HTR-8/SVneo (cell line): ENCODE results near the gene AP5S1.
A peak's percentile ranks its signal among the peaks of the same experiment; 100 is the strongest.
"Not testable (repeated sequence)": the region's sequence is repeated elsewhere in the genome, so short reads cannot be mapped to it uniquely, and the experiment has no call there.

ENCODE experiments used
- DNase-seq: peaks from one replicate; pipeline ENCODE4 v3.0.0; 2011; ENCODE audit warnings: low spot score, mixed read lengths; ENCODE audit not compliant: insufficient read length
- FAIRE-seq: peaks from 2 replicates; lab custom pipeline; 2011; peaks lifted over from hg19 to GRCh38; lab: Jason Lieb, UNC

AP5S1 gene

DNA sequence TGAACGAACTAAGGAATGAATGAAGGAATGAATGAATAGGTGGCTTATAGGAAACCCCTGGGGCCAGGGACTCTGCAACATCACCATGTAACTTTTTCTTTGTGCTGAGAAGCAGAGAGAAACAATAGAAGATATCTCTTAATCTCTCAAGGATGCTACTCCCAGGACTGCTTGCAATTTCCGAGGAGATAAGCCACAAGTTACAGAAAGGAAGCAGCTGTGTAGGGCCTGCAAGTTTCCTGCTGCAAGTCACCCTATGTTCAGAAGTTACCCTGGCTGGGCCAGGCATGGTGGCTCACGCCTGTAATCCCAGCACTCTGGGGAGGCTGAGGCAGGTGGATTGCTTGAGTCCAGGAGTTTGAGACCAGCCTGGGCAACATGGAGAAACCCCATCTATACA lies 19.0 kb downstream of the AP5S1 start:
- FAIRE-seq, result no peak
- DNase-seq, result no peak

- not testable (repeated sequence) for FAIRE-seq, DNase-seq
These were observed 19.9 kb downstream of the AP5S1 start for GRCh38 chr20:3840201-3840600.

DNA sequence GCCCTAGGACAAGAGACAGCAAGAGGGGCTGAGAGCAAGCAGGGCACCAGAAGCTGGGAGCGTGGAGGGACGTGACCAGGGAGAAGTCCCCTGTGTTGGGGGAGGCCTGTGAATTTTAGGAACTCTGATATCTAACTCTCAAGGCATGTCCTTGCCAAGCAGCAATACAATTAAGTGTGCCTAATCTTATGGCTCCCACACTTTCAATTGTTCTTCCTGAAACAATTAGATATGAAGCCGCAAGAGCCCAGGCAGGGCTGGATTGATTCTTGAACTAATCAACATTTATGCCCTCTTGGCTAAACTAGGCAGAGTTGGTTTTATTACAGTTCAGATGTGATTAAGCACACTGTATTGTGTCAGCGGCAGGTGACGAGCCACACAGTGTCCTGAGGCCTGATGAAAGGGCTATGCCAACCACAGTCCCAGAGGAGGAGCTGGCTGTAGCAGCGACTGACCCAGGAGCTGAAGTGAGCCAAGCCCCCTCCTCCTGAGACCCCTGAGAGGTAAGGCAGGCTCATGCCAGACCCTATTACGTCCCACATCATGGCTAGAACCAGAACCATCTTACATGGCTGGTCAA lies 22.1 kb downstream of the AP5S1 start:
- no peak for DNase-seq
- no peak for FAIRE-seq

DNA sequence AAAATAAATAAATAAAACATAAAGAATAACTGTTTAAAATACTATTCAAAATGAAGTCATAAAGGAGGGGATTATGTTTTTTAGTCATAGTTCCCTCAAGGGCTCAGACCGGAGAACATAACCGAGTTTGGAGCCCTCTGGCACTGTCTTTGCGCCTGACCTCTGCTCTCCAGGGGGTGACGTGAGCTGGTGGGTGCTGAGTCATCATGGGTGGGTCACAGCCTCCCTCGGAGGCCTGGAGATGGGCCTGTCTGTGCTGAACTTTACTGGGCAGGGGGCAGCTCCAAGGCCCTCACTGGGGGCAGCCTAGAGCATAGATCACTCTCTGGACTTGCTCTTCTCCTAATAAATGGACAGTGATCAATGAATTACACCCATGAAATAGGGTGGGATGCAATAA lies 23.1 kb downstream of the AP5S1 start:
- DNase-seq (peak; percentile 89), FAIRE-seq (peak; percentile 9)

- not testable (repeated sequence) for FAIRE-seq, DNase-seq
These were observed 23.8 kb downstream of the AP5S1 start for GRCh38 chr20:3843990-3844619.

GRCh38 chr20:3846378-3846739 lies 26.0 kb downstream of the AP5S1 start:
- DNase-seq (no peak), FAIRE-seq (no peak)

DNA sequence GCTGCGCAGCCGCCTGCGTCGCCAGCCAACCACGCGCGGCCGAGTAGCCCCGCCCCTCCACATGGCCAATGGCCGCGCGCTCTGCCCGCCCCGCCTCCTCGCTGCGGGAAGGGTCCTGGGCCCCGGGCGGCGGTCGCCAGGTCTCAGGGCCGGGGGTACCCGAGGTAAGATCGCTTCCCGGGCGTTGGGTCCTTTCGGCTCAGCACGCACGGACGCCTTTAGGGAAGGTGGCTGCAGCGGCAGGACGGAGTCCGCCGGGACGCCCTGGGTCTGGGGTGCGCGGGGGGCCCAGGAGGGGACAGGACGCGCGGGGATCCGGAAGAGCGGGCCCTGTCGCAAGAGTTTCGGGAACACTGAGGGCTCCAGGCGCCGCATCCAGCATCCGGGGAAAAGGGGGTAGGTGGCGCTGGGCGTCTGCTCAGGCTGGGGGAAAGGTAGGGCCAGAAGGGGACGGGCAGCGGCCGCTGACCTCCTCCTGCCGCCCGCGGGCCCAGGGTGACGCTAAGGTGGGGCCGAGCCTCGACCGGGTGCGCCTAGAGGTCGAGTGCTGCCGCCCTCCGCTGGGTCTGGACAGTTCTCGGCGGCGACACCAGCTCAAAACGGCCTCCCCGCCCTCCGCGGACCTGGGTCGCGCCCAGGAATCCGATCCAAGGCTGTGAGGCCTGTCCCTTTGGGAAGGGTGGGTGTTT lies 26.5 kb downstream of the AP5S1 start, which contains the start of gene MAVS:
Gene MAVS (plus strand): TSS at position 95 of the 689 bp plus-strand sequence. CDS start 7,791 bp downstream, outside the sequence.
- DNase-seq, result peak; percentile 89

GRCh38 chr20:3847429-3847940 lies 27.1 kb downstream of the AP5S1 start:
- FAIRE-seq (no peak), DNase-seq (no peak)

More for the DNA sequence above, 26.5 kb downstream of the AP5S1 start, which contains the start of gene MAVS:
- FAIRE-seq, result peak; percentile 46

GRCh38 chr20:3848565-3848964 lies 28.2 kb downstream of the AP5S1 start:
- FAIRE-seq (no peak), DNase-seq (no peak)

DNA sequence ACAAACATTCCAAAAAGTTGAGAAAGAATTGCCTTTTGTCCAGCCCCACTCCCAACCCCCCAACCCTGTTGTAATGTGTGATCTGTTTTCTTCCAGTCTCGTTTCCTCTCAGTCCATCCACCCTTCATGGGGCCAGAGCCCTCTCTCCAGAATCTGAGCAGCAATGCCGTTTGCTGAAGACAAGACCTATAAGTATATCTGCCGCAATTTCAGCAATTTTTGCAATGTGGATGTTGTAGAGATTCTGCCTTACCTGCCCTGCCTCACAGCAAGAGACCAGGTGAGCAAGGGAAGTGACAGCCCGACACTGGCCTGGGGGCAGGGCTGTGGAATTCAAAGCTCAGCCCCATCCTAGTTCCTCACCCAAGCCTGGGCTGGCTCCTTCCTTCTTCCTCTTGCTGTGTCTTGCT lies 34.1 kb downstream of the AP5S1 start:
- DNase-seq (no peak), FAIRE-seq (no peak)

- DNase-seq (no peak), FAIRE-seq (no peak)
These were observed 37.1 kb downstream of the AP5S1 start for GRCh38 chr20:3857405-3857804.

DNA sequence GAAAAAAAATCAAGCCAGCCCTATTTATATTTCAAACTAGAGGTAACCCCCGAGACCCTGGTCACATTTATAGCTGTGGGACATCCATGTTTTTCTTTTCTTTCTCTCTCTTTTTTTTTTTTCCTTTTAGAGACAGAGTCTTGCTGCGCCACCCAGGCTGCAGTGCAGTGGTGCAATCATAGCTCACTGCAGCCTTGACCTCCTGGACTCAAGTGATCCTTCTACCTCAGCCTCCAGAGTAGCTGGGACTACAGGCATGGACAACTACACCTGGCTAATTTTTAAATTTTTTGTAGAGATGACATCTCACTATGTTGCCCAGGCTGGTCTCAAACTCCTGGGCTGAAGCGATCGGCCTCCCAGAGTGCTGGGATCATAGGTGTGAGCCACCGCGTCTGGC lies 38.3 kb downstream of the AP5S1 start:
- FAIRE-seq (no peak), DNase-seq (no peak)

- FAIRE-seq (no peak), DNase-seq (no peak)
These were observed 40.8 kb downstream of the AP5S1 start for GRCh38 chr20:3861191-3861590.

DNA sequence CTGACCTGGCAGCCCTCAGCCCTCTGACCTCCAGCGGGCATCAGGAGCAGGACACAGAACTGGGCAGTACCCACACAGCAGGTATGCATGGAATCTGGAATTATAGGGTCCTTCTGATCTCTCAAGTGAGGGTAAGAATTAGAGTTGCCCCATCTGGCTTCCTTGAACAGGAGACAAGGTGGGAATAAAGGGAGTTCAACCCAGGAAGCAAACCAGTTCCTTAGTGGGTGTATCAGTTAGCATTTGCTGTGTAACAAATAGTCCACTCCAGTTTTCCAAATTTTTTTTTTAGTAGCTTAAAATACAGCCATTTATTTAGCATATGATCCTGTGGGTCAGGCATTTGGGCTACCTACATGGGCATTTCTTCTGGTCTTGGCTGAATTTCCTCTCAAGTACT lies 42.0 kb downstream of the AP5S1 start:
- DNase-seq, result no peak

DNA sequence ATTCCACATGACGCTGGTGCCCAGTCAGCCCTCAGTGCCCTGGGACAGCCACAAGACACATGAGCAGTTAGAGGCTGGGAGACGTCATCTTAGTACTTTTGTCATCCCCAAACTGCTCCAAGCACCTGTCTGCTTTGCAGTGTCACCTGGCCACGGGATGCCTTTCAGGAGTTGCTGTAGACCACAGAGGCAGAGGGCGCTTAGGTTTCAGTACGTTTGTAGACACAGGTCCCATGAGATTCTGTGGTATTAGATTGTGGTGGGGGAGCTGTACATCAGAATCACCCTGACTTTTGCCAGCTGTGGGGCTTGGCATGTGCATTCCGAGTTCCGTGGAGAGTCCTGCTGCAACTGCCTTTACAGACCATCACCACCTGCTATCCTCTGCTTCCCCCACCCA lies 43.0 kb downstream of the AP5S1 start:
- DNase-seq, result no peak
- FAIRE-seq, result no peak

More for the DNA sequence above, 42.0 kb downstream of the AP5S1 start:
- FAIRE-seq, result no peak

DNA sequence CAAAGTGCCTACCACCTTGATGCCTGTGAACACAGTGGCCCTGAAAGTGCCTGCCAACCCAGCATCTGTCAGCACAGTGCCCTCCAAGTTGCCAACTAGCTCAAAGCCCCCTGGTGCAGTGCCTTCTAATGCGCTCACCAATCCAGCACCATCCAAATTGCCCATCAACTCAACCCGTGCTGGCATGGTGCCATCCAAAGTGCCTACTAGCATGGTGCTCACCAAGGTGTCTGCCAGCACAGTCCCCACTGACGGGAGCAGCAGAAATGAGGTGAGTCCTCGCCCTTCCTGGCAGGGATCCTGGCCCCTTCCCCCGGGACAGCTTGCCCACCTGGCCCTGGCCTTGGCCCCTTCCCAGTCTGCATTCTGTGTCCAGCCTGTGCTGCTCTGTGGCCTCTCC lies 44.2 kb downstream of the AP5S1 start:
- FAIRE-seq, result no peak
- DNase-seq, result no peak

- FAIRE-seq, result no peak
- DNase-seq, result no peak
These were observed 45.0 kb downstream of the AP5S1 start for GRCh38 chr20:3865152-3865886.

- DNase-seq (no peak), FAIRE-seq (no peak)
These were observed 45.6 kb downstream of the AP5S1 start for GRCh38 chr20:3865887-3866407.

- FAIRE-seq (no peak), DNase-seq (no peak)
These were observed 46.1 kb downstream of the AP5S1 start for GRCh38 chr20:3866464-3866863.

DNA sequence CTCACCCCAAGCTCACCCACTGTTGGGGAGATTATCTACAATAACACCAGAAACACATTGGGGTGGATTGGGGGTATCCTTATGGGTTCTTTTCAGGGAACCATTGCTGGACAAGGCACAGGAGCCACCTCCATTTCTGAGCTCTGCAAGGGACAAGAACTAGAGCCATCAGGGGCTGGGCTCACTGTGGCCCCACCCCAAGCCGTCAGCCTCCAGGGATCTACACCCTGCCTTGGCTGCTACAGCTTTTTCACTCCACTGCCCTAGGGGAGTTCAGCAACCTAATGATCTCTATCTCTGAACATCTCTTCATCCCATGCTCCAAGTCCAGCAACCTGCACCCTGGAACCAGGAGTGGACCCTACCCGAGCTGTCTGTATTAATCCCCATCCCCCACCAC lies 47.5 kb downstream of the AP5S1 start:
- no peak for FAIRE-seq
- no peak for DNase-seq
